GM10847 (cell line): ENCODE results near the gene CACNA1E.

ENCODE experiments used
- POLR2A ChIP-seq: IDR thresholded peaks from 2 replicates; pipeline ENCODE4 v1.6.1; 2011; ENCODE audit not compliant: insufficient read length; ENCODE audit errors: extremely low read depth

The CACNA1E gene

GRCh38 chr1:181855380-181855779, 372.1 kb downstream of the CACNA1E start:
- TF ChIP-seq POLR2A, result no peak
